Measurements from ENCODE around the gene KPNA1.

KPNA1 gene

DNA sequence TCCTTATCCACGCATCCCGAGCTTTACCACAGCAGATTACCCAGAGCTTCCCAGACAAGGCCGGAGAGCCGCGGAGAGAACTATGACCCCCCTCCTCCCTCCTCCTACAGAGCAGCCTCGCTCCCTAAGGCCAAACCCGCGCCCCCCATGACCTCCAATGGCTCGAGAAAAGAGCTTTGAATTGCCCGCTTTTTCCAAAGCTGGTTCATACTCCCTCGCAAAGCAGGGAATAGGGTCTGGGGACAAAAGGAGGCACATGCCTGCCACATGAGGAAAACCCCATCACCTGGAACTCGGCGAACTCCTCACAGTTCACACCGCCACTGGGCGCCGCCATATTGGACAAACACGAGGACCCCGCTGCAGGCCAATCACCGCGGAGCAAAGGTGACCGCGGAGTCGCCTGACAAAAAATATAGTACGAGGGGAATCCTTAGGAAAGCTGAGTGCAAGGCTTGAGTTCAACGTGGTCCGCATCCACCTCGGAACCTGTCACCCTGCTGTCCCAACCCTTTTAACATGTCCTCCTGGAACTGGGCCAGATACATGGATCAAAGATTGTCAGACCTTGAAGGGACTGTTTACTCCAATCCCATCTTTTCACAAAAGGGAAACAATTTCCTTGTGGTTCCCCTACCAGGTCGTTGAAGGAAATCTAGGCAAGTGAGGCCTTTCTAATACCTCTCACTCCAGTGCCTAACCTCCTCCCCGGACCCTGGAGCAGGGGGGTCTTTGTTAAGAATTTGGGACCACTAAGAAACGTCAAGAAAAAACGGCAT is 131.7 kb downstream of the KPNA1 start, which contains the start of gene MIX23:
Gene MIX23, minus strand, starts transcription at position 344 of the 779 bp plus-strand sequence. Its CDS starts 7 bp downstream, at position 337.
- peak; percentile 68 for DNase-seq (ENCODE audit: low read depth)

DNA sequence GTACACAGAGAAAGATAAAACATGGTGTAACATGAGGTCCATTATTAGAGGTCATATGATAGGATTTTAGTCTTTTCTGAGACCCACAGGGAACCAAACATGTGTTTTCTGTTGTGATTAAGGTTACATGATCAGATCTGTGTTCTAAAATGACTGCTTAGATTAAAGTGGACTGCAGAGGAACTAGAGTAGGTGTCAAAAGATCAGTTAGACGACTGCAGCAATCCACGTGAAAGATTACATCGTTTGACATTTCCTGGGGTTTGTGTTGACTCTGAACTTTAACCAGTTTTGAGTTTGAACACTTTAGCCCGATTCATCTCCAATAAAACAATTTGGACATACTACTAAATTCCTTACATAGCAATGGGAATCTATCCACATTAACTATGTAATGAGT is 136.8 kb downstream of the KPNA1 start:
- DNase-seq (ENCODE audit: low read depth), result no peak

DNA sequence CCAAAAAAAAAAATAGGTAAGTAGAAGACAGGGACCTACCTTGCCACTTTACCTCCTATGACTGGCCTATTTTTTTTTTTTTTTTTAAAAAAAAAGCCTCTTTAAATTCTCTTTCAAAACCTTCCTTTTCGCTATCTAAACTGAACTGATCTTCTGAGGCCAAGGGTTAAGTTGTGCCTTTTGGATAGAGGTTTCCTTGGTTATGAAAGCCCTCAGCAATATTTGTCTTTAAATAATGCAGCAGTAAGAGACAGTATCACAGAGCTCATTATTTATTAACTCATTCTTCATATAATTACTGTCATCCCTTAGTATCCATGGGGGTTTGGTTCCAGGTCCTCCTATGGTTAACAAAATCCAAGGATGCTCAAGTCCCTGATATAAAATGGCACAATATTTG is 140.7 kb downstream of the KPNA1 start:
- no peak for DNase-seq (ENCODE audit: low read depth)

Measured in stimulated activated CD8-positive, alpha-beta memory T cell treated with anti-CD3 and anti-CD28 coated beads, Interleukin-15, amount 100 ng/mL, for 1 hour (primary cell).